DND-41 (cell line): Measurements from ENCODE around the gene CTTN.

Source experiments
- ATAC-seq: fragments of 200-7000 bp; cut with Tn5 transposase; 3 replicates; pipeline ENCODE4 v1.9.1; 2021; ENCODE audit warnings: low read depth; ENCODE audit not compliant: insufficient read depth
- DNase-seq: peaks from one replicate; pipeline ENCODE4 v3.0.0-alpha.2; 2020
- H2AFZ ChIP-seq: 2 replicates; pipeline ENCODE4 v1.6.0; 2012; ENCODE audit warnings: low read depth, low read length
- H3K27ac ChIP-seq: 2 replicates; pipeline ENCODE4 v1.5.1; 2012; ENCODE audit warnings: low read length, inconsistent platforms
- H3K27me3 ChIP-seq: fragments of 200-600 bp; sonication (generic); 2 replicates; pipeline ENCODE4 v1.6.0; 2012; ENCODE audit warnings: low read length, mild to moderate bottlenecking, inconsistent platforms; ENCODE audit not compliant: insufficient read depth, poor library complexity
- H3K36me3 ChIP-seq: 2 replicates; pipeline ENCODE4 v1.5.1; 2012; ENCODE audit warnings: low read length, inconsistent platforms; ENCODE audit not compliant: insufficient read depth
- H3K4me1 ChIP-seq: 2 replicates; pipeline ENCODE4 v1.5.1; 2012; ENCODE audit warnings: mild to moderate bottlenecking, low read length; ENCODE audit not compliant: insufficient read depth
- H3K4me2 ChIP-seq: 2 replicates; pipeline ENCODE4 v1.6.0; 2012; ENCODE audit warnings: mild to moderate bottlenecking, moderate library complexity, low read length, inconsistent platforms; ENCODE audit not compliant: insufficient read depth
- H3K4me3 ChIP-seq, 2 experiments: fragments of 200-600 bp in 1 of 2; shearing (Covaris generic) in 1 of 2; 2 replicates each; pipeline ENCODE4 v1.5.1; 2012 to 2016; ENCODE audit warnings: inconsistent platforms in 2 of 2, low read length in 2 of 2, mild to moderate bottlenecking in 2 of 2, low read depth in 1 of 2, moderate library complexity in 1 of 2
- H3K79me2 ChIP-seq: 2 replicates; pipeline ENCODE4 v1.6.0; 2012; ENCODE audit warnings: low read length, inconsistent platforms; ENCODE audit not compliant: insufficient read depth
- H3K9ac ChIP-seq: 2 replicates; pipeline ENCODE4 v1.6.0; 2012; ENCODE audit warnings: low read depth, mild to moderate bottlenecking, inconsistent platforms, low read length, moderate library complexity
- H3K9me3 ChIP-seq: 2 replicates; pipeline ENCODE4 v1.5.1; 2012; ENCODE audit warnings: low read length, moderate library complexity, mild to moderate bottlenecking, inconsistent platforms; ENCODE audit not compliant: insufficient read depth, severe bottlenecking
- H4K20me1 ChIP-seq: 2 replicates; pipeline ENCODE4 v1.6.0; 2012; ENCODE audit warnings: low read length; ENCODE audit not compliant: insufficient read depth
- CTCF ChIP-seq: IDR thresholded peaks from 2 replicates; pipeline ENCODE4 v1.5.1; 2012; ENCODE audit warnings: borderline replicate concordance, low read length, moderate library complexity, mild to moderate bottlenecking; ENCODE audit not compliant: poor library complexity, severe bottlenecking; ENCODE audit errors: extremely low read depth
- EZH2 ChIP-seq: IDR thresholded peaks from 3 replicates; pipeline ENCODE4 v1.6.1; 2012; ENCODE audit warnings: borderline replicate concordance, low read depth, mild to moderate bottlenecking, moderate library complexity, low read length, inconsistent platforms; ENCODE audit not compliant: severe bottlenecking

Gene CTTN

DNA sequence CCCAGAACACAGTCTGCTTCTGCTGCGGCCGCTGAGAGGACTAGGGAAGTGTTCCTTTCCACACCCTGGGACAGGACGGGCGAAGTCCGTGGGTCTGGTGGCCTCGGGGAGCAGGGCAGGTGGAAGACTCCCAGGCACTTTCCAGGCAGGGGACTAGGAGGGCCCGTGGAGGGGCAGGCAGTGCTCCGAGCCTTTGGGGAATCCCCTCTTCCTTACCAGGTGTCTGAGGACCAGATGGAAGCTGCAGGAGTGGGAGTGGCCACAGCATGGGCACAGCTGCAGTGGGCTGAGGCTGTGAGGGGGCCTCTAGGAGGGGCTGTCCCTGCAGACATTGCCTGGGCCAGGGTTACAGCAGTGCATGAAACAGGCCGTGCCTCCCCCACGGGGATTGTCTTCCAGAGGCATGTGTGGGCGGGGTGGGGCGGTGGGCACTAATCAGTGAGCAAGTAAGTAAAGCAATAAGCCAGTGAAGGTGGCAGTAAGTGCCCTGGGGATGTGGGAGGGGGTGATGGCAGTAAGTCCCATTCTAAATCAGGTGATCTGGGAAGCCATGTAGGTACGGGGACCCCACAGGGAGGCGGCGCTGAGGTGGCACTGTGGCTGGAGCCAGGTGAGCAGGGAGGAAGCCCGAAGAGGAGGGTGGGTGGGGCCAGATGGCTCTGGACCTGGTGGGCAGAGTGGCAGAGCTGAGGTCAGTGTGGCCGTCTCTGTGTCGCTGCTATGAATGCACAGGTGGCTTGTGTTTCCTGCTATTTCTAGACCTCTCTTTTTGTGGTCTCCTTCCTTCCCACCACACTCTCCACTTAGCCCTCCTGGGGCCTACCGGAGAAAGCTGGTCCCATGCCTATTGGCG, 66.4 kb downstream of the CTTN start:
- H4K20me1 ChIP-seq: peaks cover 3% of the 10 kb centered on the region
- no peak for TF ChIP-seq EZH2
- no peak for TF ChIP-seq CTCF
- H3K79me2 ChIP-seq: no peaks in the 10 kb centered on the region
- no peak for DNase-seq
- no peak overlapping the region for H2AFZ ChIP-seq
- H3K9me3 ChIP-seq: no peaks in the 10 kb centered on the region
- H3K4me3 ChIP-seq: no peak overlapping the region
- no peak overlapping the region for H3K27ac ChIP-seq
- no peak for ATAC-seq
- no peaks in the 10 kb centered on the region for H3K36me3 ChIP-seq
- H3K4me1 ChIP-seq: no peaks in the 10 kb centered on the region
- H3K9ac ChIP-seq: no peak overlapping the region
- H3K4me2 ChIP-seq: no peak overlapping the region
- H3K27me3 ChIP-seq: peaks cover 4% of the 10 kb centered on the region

DNA sequence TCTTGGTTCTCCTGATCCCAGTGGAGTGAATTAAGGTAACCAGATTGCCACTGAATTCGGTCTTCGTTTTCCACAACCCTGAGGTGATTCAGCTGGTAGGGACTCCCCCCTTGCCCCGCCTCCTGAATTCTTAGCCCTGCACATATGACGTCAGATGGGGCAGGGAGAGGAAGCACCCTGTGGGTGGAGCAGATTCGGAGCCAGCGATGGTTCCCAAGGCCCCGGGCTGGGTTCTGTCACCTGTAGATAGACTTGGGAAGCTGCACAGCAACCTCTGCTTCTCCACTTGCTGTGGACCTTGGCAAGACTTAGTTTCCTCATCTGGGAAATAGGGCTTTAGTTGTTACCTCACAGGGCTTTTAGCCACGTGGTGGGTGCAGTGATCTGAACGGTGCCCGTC, 67.8 kb downstream of the CTTN start:
- Histone ChIP-seq H3K4me1 (no peaks in the 10 kb centered on the region; the same call in 1 of the 2 replicates), H3K79me2 (no peaks in the 10 kb centered on the region)

GRCh38 chr11:70466596-70466995, 68.3 kb downstream of the CTTN start:
- Histone ChIP-seq H3K27me3 (peaks cover 10% of the 10 kb centered on the region), H3K27ac (no peak overlapping the region), H3K9ac (no peak overlapping the region), H3K4me1 (no peaks in the 10 kb centered on the region; the same call in 1 of the 2 replicates), H3K9me3 (no peaks in the 10 kb centered on the region), H2AFZ (no peak overlapping the region), H3K36me3 (no peaks in the 10 kb centered on the region), H3K79me2 (no peaks in the 10 kb centered on the region), H3K4me3 (no peak overlapping the region), H4K20me1 (no peaks in the 10 kb centered on the region; the same call in 1 of the 2 replicates), H3K4me2 (no peak overlapping the region)
- DNase-seq: no peak
- TF ChIP-seq EZH2: no peak
- TF ChIP-seq CTCF: no peak
- ATAC-seq: no peak

More for the DNA sequence above, 67.8 kb downstream of the CTTN start:
- no peak overlapping the region for H3K4me2 ChIP-seq
- DNase-seq: no peak
- H3K27ac ChIP-seq: no peak overlapping the region
- no peaks in the 10 kb centered on the region for H3K36me3 ChIP-seq
- no peaks in the 10 kb centered on the region; the same call in 1 of the 2 replicates for H4K20me1 ChIP-seq
- peaks cover 10% of the 10 kb centered on the region for H3K27me3 ChIP-seq
- no peak overlapping the region for H2AFZ ChIP-seq
- H3K9me3 ChIP-seq: no peaks in the 10 kb centered on the region
- no peak for ATAC-seq
- no peak overlapping the region for H3K4me3 ChIP-seq
- H3K9ac ChIP-seq: no peak overlapping the region
- TF ChIP-seq CTCF: no peak
- TF ChIP-seq EZH2: no peak
